ENCODE data around the gene EOLA1.
"Not testable (repeated sequence)": the region's sequence is repeated elsewhere in the genome, so short reads cannot be mapped to it uniquely, and the experiment has no call there.

The EOLA1 gene

GRCh38 chrX:149545545-149546543, 5.0 kb downstream of the EOLA1 start:
- not testable (repeated sequence) for DNase-seq (ENCODE audit: low read depth)

- DNase-seq (ENCODE audit: low read depth): not testable (repeated sequence)
Measured at GRCh38 chrX:149546962-149547361, 6.2 kb downstream of the EOLA1 start.

GRCh38 chrX:149547782-149548181, 7.0 kb downstream of the EOLA1 start:
- not testable (repeated sequence) for DNase-seq (ENCODE audit: low read depth)

GRCh38 chrX:149549701-149550100, 8.9 kb downstream of the EOLA1 start, which contains the start of gene HSFX3:
TSS of gene HSFX3 (minus strand) at chrX:149549924. CDS start at chrX:149549852, 72 bp downstream.
- not testable (repeated sequence) for DNase-seq (ENCODE audit: low read depth)

DNA sequence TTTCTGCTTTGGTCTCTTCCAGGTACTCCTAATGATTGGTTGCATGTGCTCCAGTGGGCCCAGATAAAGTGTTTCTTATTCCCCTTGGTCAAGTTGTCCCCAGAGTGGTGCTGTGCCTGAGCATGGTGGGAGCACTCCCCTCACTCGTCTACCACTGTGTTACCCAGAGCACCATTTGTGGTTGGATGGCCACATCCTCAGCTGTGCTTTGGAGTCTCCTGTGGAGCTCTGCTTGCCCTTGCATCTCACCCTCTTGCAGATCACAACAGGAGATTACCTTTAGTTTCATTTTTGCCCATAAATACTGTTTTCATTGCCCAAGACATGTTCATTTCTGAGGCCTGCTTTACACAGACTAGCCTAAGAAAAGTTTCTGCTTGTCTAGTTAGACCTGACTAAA, 9.6 kb downstream of the EOLA1 start:
- DNase-seq (ENCODE audit: low read depth): not testable (repeated sequence)

GRCh38 chrX:149551245-149551938, 10.6 kb downstream of the EOLA1 start:
- not testable (repeated sequence) for DNase-seq (ENCODE audit: low read depth)

- DNase-seq (ENCODE audit: low read depth): not testable (repeated sequence)
Measured at GRCh38 chrX:149551939-149552248, 11.1 kb downstream of the EOLA1 start.

- not testable (repeated sequence) for DNase-seq (ENCODE audit: low read depth)
Measured at GRCh38 chrX:149555251-149555650, 14.4 kb downstream of the EOLA1 start.

- no peak for DNase-seq (ENCODE audit: low read depth)
Measured at GRCh38 chrX:149563359-149563758, 22.5 kb downstream of the EOLA1 start.

DNA sequence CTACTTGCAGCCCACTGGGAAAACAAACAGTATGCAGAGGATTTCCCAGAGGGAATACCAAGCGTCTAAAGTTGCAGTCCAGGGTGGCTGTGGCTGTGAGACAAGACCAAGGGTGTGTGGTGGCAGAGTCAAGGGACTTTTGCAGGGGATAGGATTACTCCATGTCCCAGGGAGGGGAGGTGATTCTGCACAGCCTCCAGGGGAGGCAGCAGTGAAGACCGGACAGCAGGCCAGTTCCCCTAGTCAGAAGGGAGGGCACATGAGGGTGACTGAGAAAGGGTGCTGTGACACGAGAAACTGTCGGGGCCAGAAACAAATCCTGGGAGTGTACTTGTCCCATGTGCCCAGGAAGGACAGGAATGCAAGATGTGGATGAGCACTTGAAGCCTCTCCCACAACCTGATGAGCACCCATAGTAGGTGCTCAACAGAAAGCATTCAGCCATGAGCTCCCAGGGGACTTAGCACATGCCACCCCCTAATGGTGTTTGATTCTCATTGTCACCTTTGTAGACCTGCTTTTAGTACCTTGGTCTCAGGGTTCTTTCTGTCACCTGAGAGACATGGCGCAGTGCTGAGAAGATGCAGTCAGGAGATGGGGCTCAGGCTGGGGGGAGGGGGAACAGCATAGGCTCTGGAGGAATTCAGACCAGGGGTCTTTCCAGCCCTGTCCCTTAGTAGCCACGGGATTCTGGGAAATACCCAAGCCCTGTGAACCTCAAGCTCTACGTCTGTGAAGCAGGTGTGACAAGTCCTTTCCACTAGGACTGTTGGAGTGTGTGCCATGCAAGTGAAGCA, 27.0 kb downstream of the EOLA1 start:
- DNase-seq (ENCODE audit: low read depth): no peak

GRCh38 chrX:149568701-149569296, 28.0 kb downstream of the EOLA1 start:
- DNase-seq (ENCODE audit: low read depth): no peak

DNA sequence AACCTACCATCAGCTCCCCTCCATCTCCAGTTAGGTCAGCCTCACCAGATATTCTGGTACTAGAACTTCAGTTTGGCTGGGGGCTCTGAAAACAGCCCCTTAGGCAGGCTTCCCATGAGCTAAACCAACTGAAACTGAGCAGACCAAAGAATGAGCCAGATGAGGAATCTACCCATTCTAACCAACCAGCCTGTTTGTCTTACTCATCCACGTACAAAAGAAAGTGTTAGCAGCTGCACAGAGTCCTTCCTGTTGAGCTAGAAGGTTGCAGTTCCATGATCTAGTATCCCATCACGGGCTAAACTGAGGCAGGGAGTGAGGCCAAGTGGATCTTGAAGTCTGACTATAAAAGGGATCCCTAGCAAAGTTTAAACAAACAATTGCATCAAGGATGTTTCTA, 29.0 kb downstream of the EOLA1 start:
- DNase-seq (ENCODE audit: low read depth): no peak

DNA sequence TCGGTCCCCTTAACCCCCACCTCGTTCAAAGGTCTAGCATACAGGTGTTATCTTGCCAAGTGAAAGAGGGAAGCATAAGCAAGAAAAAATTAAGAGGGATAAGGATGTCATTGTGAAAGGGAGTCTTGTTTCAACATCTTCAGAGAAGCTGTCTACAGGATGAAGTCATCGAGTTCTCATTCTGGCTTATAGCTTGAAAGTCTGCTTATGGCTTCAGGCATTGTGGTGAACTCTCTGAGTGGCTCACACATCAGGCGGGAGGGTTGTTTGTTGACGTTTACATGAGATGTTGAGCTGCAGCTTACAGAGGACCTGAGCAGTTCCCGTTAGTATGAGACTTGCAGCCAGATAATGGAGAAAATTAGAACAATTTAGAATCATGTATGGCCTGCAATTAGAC, 29.9 kb downstream of the EOLA1 start:
- no peak for DNase-seq (ENCODE audit: low read depth)

DNA sequence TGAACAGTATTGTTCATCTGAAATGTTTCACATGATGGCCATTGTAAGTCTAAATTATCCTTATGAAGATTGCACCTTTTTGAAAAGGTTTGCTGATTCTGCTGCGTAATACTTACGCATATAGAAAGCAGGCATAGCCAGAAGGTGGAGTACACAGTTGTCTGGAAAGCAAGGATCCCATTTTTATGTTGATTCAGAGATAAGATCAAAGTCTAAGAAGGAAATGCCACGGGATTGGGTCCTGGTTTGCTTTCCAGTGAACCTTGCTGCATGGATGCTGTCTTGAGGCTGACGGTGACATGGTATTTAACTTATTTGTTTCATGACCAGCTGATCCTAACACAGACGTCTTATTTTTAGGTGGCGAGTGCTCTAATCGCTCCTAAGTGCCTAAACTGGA, 31.0 kb downstream of the EOLA1 start:
- no peak for DNase-seq (ENCODE audit: low read depth)

GRCh38 chrX:149572743-149573142, 31.9 kb downstream of the EOLA1 start:
- no peak for DNase-seq (ENCODE audit: low read depth)

GRCh38 chrX:149573456-149573855, 32.6 kb downstream of the EOLA1 start:
- DNase-seq (ENCODE audit: low read depth): not testable (repeated sequence)

DNA sequence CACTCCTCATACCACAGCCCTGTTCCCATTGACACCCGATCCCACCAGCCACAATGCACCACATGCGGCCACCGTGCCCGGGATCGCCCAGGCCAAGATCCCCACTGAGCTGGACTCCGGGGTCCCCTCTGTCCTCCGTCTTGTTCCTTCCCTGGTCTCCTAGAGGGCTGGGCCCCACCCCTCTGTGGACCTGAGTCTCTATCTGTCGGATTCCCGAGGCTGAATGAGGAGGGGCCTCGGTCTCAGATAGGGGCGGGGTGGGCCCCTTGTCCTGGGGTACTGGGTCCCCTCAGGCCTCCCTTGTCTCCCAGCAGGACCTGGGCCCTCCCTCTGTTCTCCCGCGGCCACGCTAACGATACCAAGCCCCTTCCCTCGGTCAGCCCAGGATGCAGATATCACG, 44.8 kb downstream of the EOLA1 start:
- not testable (repeated sequence) for DNase-seq (ENCODE audit: low read depth)

- DNase-seq (ENCODE audit: low read depth): not testable (repeated sequence)
Measured at GRCh38 chrX:149587359-149587758, 46.5 kb downstream of the EOLA1 start, which contains the start of gene MAGEA9B. TSS of gene MAGEA9B (minus strand) at chrX:149587459. CDS start at chrX:149583179, 4,280 bp downstream.

DNA sequence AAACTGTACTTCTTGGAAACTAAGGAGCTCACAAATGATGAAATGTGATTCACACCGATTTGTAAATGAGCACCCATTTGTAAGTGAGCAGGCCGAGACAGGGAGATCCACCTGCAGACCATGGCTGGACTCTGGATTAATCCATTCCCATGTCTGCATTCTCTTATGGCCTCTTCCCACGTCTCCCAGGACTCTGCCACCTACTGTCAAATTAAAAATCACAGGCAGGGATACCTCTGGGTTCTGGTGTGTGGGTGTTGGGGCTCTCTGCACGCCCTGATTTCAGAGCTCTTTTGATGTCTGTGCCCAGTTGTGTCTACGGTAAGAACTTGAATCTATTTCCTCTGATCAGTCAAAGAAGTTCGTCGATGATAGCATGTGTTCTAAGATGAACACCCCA, 50.2 kb downstream of the EOLA1 start:
- DNase-seq (ENCODE audit: low read depth): not testable (repeated sequence)

DNA sequence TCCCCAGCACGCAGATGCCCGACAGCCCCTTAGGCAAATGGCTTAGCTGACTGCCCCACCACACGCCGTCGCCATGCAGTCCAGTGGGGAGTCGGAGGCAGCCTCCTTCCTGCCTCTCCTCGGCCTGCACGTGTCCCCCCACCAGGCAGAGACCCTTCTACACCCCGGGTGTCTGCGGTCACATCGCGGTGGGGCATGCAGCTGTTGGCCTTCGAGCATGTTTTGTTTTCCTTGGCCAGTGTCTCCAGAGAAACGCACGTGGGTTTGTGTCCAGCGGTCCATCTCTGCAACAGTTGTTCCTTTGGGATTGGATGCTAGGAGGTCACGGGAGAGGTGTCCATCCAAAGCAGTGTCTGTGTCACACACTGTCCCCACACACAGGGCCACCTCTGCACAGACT, 54.4 kb downstream of the EOLA1 start, which contains the start of gene HSFX2:
Gene HSFX2, minus strand, starts transcription at position 101 of the 400 bp plus-strand sequence. CDS start 614 bp downstream, outside the sequence.
- not testable (repeated sequence) for DNase-seq (ENCODE audit: low read depth)

DNA sequence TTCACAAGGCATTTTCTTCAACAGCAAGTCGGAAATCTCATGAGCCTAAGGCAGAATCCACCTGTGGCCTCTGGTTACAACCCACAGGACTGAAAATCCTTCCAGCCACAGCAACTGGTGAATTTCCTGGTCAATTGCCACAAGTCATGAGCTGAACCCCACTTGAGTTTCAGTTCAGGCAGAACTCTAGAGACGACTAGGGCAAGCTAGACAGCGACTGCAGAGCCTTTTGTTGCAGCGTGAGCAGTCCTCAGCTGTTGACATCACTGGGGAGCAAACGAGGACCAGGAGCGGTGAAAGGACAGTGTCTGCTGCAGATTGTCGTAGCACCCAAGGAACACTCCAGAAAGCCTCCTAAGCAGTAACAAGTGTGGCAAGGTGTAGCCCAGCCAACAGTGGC, 55.1 kb downstream of the EOLA1 start:
- not testable (repeated sequence) for DNase-seq (ENCODE audit: low read depth)

Measured in stimulated activated CD8-positive, alpha-beta memory T cell treated with anti-CD3 and anti-CD28 coated beads, Interleukin-4, amount 100 ng/mL, for 24 hours (primary cell).